Measurements from ENCODE around the gene ENPP6.

Gene ENPP6

GRCh38 chr4:184252136-184253071 lies 34.7 kb upstream of the ENPP6 start:
- no peak for TF ChIP-seq CTCF (IDR thresholded peaks at IDR 0.05; ENCODE audit: insufficient read depth, low read depth, low read length, missing control alignments)
- H3K4me3 ChIP-seq (ENCODE audit: low read length): no peak overlapping the region
- DNase-seq (ENCODE audit: low read depth): no peak

GRCh38 chr4:184251670-184251980 lies 34.0 kb upstream of the ENPP6 start:
- TF ChIP-seq CTCF (IDR thresholded peaks at IDR 0.05; ENCODE audit: insufficient read depth, low read depth, low read length, missing control alignments): no peak
- no peak overlapping the region for H3K4me3 ChIP-seq (ENCODE audit: low read length)
- no peak for DNase-seq (ENCODE audit: low read depth)

- H3K4me3 ChIP-seq (ENCODE audit: low read length): no peak overlapping the region
- DNase-seq (ENCODE audit: low read depth): peak; percentile 67
- TF ChIP-seq CTCF (IDR thresholded peaks at IDR 0.05; ENCODE audit: insufficient read depth, low read depth, low read length, missing control alignments): peak; percentile 53
These were observed 33.4 kb upstream of the ENPP6 start for GRCh38 chr4:184250795-184251669.

GRCh38 chr4:184248216-184248615 lies 30.5 kb upstream of the ENPP6 start:
- H3K4me3 ChIP-seq (ENCODE audit: low read length): no peak overlapping the region
- DNase-seq (ENCODE audit: low read depth): peak; percentile 39
- TF ChIP-seq CTCF (IDR thresholded peaks at IDR 0.05; ENCODE audit: insufficient read depth, low read depth, low read length, missing control alignments): no peak

- H3K4me3 ChIP-seq (ENCODE audit: low read length): no peak overlapping the region
- no peak for DNase-seq (ENCODE audit: low read depth)
- no peak for TF ChIP-seq CTCF (IDR thresholded peaks at IDR 0.05; ENCODE audit: insufficient read depth, low read depth, low read length, missing control alignments)
These were observed 29.7 kb upstream of the ENPP6 start for GRCh38 chr4:184247421-184247820.

GRCh38 chr4:184246426-184246825 lies 28.8 kb upstream of the ENPP6 start:
- TF ChIP-seq CTCF (IDR thresholded peaks at IDR 0.05; ENCODE audit: insufficient read depth, low read depth, low read length, missing control alignments): no peak
- DNase-seq (ENCODE audit: low read depth): no peak
- no peak overlapping the region for H3K4me3 ChIP-seq (ENCODE audit: low read length)
